ENCODE results near the gene WDR33.
A peak's percentile ranks its signal among the peaks of the same experiment; 100 is the strongest.
"Not testable (repeated sequence)": the region's sequence is repeated elsewhere in the genome, so short reads cannot be mapped to it uniquely, and the experiment has no call there.

WDR33 gene

DNA sequence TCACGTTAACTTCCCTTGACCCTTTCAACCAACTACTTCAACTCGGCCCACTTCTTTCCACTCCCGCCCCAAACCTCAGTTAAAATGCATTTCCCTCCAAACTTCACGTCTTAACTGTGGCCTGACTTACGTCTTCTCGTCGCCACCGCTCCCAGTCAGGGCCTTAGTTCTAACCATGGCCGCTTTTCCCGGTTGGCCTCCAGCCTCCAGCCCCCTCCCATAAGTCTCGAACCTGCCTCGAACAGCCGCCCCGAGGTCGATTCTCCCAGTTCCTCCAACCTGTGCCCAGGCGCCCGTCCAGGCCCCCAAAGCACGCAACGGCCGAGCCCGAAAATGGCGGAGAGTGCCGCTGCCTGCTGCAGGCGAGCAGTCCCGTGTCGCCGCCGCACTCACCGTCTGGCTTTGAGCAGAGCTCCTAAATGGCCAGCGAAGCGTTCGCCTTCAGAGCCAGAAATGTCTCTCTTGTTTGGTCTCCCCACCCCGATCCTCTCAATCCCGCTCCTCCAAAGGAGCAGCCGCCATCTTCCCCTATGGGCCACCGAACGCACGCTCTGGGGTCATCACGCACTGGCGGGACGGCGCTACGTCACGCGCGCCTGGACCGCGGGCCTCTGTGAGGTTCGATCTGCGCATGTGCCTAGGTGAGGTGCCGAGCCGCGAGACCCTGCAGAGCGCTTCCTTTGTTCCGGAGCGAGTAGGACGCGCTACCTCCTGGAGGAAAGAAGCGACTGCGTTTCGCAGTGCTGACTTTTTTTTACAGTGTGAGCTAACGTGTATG, at the start of gene WDR33:
TSS of gene WDR33 (minus strand) at position 553 of the 778 bp plus-strand sequence. CDS start 40,190 bp downstream, outside the sequence.
- peak; percentile 96 for DNase-seq (ENCODE audit: low spot score)

- peak; percentile 16 for DNase-seq (ENCODE audit: low spot score)
Measured at GRCh38 chr2:127860130-127860529, 49.2 kb upstream of the WDR33 start.

DNA sequence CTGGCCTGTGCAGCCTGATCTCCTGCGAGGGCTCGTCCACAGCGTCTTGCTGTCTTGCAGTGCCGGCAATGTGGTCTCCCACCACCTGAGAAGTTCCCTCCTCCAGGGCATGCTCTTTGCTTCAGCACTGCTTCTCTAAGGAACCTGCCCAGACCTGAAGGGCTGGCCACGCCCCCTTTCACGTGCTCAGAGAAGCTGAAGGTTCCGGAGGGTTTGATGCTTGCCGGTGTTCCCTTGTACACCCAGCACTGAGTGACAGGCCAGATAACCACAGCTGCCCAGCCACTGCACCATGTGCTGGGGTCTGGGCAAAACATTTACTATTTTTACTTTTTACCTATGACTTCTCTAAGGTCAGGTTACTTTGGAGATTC, 48.7 kb upstream of the WDR33 start:
- peak; percentile 12 for DNase-seq (ENCODE audit: low spot score)

DNA sequence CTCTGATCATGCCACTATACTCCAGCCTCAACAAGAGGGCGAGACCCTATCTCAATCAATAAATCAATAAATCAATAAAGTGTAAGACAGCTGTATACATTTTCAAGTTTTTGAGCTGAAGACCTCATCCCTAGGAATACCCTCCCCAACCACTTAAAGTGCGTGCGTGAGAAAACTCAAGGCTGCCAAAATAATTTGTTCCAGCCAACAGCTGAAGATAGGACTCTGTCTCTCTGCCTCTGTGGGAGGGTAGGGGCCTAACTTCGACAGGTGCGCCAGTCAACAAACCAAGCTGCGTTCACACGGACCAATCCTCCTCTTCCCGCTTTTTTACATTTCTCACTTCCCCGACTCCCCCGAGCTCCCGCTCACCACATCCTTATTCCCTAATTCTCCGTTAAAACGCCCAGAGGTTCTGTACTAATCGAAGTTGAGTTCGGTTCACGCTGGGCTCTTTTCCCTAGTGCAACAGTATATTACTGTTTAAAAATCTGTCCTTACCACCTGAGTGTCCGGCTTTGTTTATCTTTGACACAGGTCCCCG, 46.4 kb upstream of the WDR33 start:
- peak; percentile 28 for DNase-seq (ENCODE audit: low spot score)

DNA sequence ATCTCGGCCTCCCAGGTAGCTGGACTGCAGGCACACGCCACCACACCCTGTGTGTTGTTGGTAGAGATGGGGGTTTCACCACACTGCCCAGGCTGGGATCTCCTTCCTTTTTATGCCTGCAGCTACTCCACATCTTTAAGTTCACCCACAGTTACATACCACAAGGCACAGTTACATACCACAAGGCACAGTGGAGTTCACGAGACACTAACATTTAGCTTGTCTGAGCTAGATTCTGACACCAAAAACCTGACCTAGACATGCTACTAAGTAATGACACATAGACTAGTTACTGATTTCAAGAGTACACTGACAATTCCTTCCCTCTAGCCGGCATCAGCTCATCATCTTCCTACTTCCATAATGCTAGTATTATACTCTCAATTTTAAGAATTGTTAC, 42.7 kb upstream of the WDR33 start:
- DNase-seq (ENCODE audit: low spot score), result peak; percentile 8

DNA sequence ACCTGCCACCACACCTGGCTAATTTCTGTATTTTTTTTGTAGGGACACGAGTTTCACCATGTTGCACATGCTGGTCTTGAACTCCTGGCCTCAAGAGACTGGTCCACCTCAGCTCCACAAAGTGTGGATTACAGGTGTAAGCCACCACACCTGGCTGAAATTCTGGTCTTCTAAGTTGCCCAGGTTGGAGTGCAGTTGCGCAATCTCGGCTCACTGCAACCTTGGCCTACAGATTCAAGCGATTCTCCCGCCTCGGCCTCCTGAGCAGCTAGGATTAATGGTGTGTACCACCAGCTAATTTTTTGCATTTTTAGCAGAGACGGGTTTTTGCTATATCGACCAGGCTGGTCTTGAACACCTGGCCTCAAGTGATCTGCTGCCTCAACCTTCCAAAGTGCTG, 41.4 kb upstream of the WDR33 start:
- no peak for DNase-seq (ENCODE audit: low spot score)

DNA sequence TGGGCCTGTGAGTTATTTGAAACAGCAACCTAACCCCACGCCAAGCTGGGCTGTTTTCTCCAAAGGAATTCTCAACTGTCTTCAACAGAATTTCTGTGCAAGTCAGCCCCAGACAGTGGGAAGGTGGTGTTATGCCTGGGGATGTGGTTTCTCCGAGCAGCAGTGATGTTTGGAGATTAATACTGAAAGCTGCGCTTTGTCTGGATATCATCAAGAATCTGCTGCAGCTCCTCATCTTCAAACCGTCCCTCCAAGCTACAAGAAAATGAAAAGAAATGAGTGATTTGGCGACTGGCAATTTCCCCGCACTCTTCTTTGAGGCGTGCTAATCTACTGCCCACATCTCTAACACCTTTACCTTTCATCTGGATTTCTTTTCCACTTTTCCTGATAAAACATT, 37.0 kb upstream of the WDR33 start:
- DNase-seq (ENCODE audit: low spot score), result no peak

DNA sequence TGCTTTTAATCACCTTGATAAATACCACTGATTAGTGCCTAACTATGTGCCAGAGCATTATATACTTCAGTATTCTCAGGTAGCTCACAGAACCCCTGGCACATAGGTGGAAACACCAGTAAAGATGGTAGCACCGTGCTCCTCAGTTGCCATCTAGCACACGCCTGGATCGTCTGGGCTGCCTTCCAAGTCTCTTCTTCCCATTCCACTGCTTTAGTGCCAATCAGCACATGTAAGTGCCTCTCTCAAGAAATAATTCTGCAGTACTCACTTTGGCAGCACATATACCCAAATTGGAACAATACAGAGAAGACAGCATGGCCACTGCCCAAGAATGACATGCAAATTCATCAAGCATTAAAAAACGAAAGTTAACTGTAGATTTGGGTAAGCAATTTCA, 34.0 kb upstream of the WDR33 start:
- no peak for DNase-seq (ENCODE audit: low spot score)

DNA sequence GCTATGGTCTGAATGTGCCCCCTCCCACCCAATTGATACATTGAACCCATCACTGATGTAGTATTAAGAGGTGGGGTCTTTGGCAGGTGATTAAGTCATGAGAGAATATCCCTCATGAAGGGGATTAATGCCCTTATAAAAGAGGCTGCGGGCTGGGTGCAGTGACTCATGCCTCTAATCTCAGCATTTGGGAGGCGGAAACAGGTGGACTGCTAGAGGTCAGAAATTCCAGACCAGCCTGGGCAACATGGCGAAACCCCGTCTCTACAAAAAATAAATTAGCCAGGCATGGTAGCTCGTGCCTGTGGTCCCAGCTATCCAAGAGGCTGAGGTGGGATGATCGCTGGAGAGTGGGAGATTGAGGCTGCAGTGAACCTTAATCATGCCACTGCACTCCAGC, 32.7 kb upstream of the WDR33 start:
- no peak for DNase-seq (ENCODE audit: low spot score)

GRCh38 chr2:127841466-127842178, 30.7 kb upstream of the WDR33 start:
- DNase-seq (ENCODE audit: low spot score), result no peak

DNA sequence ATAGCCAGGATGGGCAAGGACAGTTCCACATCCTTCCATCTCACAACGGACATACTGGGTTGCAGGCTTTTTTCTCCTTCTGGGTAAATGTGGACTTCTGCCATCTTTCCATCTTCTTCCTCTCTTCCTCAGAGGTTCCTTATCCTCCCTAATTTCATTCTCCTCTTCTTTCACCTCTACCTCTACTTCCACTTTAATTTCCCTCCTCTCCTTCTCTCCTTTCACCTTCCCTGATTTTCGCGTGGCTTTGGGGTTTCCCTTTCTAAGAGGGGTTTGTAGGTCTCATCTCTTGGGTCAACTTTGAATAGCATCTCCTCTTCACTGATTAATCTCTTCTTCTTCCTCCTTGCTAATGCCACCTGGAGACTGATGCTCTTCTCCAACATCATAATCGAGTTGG, 29.9 kb upstream of the WDR33 start:
- DNase-seq (ENCODE audit: low spot score), result no peak

DNA sequence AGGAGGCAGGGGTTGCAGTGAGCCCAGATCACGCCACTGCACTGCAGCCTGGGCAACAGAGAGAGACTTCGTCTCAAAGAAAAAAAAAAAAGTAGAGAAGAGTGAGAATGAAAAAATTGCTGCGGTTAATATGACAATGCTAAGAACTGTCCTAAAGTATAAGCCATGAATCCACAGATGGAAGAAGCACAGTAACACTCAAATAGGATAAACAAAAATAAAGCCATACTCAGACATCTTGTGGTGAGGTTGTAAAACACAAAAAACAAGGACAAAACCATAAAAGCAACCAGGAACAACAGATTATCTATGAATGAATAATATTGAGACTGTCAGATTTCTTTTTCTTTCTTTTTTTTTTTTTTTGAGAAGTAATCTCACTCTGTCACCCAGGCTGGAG, 24.0 kb upstream of the WDR33 start:
- DNase-seq (ENCODE audit: low spot score), result no peak

DNA sequence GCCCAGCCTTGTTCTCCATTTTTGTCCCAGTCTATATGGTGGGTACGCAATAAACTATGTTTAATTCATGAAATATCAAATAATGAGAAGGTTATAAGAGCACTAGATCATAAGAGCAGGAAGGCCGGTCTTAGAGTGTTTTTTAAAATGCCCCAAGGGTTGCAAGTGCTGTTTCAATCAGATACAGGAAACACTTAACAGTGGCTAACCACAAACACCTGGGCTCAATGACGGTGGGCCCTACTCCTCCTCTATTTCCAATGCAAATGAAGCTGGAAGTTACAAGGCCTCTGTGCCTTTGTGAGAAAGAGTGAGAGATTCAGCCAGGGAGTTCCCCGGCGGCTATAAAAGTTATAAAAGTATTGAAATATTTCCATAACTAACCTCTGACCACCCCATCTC, 18.9 kb upstream of the WDR33 start:
- no peak for DNase-seq (ENCODE audit: low spot score)

DNA sequence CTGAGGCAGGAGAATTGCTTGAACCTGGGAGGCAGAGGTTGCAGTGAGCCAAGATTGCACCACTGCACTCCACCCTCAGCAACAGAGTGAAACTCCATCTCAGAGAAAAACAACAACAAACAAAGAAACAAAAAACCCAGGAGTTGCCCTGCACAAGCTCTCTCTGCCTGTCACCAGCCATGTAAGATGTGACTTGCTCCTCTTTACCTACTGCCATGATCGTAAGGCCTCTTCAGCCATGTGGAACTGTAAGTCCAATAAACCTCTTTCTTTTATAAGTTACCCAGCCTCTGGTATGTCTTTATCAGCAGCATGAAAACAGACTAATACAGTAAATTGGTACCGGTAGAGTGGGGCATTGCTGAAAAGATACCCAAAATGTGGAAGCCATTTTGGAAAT, 15.7 kb upstream of the WDR33 start:
- not testable (repeated sequence) for DNase-seq (ENCODE audit: low spot score)

DNA sequence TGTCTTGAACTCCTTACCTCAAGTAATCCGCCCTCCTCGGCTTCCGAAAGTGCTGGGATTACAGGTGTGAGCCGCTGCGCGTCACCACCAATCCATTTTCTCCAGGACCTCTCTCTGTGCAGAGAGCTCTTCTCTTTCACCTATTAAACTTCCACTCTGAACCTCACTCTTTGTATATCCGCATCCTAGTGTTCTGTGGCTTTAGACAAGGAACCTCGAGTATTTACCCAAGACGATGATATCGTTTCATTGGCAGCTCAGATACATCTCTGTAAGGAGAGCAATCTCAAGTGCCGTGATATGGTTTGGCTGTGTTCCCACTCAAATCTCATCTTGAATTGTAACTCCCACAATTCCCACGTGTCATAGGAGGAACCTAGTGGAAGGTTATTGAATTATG, 15.1 kb upstream of the WDR33 start:
- no peak for DNase-seq (ENCODE audit: low spot score)

- no peak for DNase-seq (ENCODE audit: low spot score)
Measured at GRCh38 chr2:127820080-127820668, 9.2 kb upstream of the WDR33 start.

- no peak for DNase-seq (ENCODE audit: low spot score)
Measured at GRCh38 chr2:127818794-127819425, 7.9 kb upstream of the WDR33 start.

GRCh38 chr2:127818241-127818640, 7.3 kb upstream of the WDR33 start:
- DNase-seq (ENCODE audit: low spot score), result no peak

DNA sequence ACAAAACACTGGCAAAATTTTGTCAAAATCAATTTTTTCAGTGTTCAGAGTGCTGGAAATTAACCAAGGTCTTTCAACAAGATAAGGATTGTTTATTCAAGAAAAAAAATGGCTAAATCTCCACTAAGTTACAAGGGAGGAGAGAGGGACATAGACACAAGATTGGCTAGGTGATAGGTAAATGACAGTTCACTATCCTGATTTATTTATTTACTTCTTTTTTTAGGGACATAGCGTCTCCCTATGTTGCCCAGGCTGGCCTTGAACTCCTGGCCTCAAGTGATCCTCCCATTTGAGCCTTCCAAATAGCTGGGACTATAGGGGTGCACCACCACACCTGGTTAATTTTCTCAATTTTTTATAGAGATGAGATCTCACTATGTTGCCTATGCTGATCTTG, 3.7 kb upstream of the WDR33 start:
- no peak for DNase-seq (ENCODE audit: low spot score)

- DNase-seq (ENCODE audit: low spot score), result not testable (repeated sequence)
Measured at GRCh38 chr2:127812441-127812840, 1.5 kb upstream of the WDR33 start.

DNA sequence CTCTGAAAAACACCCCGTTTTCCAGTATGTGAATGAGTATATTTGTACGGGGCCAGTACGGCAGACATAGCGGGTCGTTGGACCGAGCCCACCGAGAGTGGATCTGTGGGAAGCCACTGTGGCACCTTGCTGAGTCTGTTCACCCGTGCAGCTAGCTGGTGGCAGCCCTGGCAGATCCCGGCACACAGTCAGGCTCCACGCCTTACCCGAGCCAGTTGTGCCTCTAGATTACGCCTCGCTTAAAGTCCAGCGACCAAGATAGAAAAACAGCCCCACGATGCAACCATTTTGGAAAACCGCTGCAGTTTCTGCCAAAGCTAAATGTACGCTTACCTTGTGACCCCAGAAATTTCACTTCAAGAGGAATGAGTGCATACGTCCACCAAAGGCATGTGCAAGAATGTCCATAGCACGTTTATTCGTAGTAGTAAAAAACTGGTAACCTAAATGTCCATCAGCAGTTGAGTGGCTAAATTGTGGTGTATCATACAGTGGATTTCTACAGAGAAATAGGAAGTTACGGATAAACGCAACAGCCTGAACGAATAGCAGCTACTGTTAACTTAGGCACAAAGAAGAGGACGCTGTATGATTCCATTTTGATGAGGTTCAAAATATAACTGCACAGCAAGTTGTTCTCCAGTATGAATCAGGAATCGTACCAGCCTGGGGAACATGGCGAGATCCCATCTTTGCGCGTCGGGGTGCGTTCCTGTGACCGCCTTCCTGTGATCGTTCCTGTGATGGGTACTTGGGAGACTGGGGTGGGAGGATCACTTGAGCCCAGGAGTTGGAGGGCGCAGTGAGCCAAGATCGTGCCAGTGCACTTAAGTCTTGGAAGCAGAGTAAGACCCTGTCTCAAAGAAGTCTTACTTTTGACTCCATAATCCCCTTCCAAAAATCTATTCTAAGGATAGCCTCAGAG, 688 bp upstream of the WDR33 start:
- no peak for DNase-seq (ENCODE audit: low spot score)
